GM08714 (cell line): ENCODE data around the gene SNED1.

Source experiments
- H3K4me3 ChIP-seq: fragments of 200-500 bp; sonication (Bioruptor generic); 2 replicates; pipeline ENCODE4 v1.5.1; 2014; ENCODE audit warnings: mild to moderate bottlenecking, low read length, inconsistent platforms
- ZNF274 ChIP-seq: IDR thresholded peaks from 2 replicates; pipeline ENCODE4 v1.6.1; 2012; ENCODE audit warnings: mild to moderate bottlenecking, low read depth, low read length

Gene SNED1

DNA sequence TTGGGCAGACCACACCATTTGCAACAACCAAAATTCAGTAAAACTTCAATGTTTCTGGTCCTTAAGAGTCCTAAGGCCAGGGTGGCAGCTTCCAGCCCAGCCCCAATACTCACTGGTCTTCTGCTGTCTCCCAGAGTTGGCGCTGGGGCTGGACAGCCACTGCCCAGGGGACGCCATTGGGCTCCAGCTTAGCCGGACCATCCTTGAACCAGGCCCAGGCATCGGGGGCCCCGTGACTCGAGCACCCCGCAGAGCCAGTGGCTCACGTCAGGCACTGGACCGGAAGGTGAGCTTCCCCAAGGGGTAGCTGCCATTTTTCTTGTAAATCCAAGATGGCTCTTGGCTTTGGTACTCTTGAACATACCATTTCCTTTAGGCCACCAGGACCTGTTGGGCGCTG is 21.8 kb downstream of the SNED1 start:
- H3K4me3 ChIP-seq = no peak overlapping the region

DNA sequence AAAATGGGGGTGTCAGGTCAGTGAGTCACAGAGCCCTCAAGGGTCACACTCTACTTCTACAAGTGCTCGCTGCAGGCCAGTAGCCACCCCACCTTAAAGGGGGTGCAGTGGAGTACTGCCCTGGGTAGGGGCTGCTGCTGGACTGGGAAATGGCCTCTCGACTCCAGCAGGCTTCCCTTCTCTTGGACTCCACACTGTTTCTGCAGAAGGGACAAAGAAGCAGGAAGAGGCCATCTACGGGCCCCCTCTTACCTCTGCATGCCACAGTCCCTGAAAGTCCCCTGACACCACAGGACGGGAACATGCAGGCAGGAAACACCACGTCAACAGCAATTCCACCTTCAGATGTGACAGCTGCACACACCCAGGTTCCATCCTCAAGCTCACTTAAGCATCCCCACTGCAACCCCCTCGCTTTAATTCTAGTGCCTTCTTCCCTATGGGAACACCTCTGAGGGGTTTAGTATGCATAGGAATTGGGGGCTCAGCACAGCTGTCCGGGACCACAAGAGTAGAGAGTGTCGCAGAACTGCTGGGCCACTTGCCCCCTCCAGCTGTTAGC is 22.3 kb downstream of the SNED1 start:
- H3K4me3 ChIP-seq = no peak overlapping the region
- TF ChIP-seq ZNF274 = no peak

More for the DNA sequence above, 21.8 kb downstream of the SNED1 start:
- no peak for TF ChIP-seq ZNF274

DNA sequence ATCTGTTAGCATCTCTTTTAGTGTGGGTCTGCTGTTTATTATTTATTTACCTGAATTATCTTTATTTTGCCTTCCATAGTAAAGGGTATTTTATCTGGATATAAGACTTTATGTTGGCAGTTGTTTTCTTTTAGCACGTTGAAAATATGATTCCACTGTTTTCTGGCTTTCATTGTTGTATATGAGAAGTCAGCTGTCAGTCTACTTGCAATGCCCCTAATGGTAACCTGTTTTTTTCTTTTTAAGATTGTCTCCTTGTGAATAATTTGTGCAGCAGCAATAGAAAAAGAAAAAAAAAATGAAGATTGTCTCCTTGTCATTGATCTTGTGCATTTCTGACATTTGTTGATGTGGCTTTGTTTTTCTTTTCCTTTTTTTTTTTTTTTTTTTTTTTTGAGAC is 27.2 kb downstream of the SNED1 start:
- no peak for TF ChIP-seq ZNF274
- H3K4me3 ChIP-seq = no peak overlapping the region

DNA sequence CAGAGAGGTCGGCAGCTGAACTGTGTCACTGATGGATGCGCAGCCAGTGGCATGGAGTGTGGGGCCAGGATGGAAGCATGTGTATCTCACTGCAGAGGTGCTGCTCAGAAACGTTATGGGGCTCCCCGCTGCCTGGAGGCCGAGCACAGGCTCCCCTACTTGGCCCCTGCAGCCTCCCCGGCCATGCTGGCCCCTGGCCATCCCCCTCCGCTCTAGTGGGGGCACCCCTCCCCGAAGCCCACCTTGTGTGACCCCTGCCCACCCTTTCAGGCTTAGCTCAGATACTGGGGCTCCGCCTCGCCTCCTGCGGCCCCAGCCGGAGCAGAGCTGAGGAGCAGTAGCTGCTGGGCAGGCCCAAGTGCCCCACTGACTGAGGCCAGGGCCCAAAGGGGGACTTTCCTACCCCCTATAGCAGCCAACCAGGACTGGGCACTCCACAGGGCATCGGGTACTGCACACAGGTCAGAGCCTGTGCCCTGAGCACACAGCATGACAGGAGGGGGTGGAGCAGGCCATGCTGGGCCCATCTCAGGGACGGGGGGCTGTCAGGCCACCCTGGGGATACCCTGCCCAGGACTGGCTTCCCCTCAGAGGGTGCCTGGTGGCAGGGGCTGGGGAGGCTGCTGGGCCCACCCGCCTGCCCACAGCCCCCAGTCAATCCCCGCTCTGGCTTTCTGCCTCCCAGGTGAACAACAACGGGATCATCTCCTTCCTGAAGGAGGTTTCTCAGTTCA is 31.3 kb downstream of the SNED1 start:
- H3K4me3 ChIP-seq = no peak overlapping the region
- TF ChIP-seq ZNF274 = no peak

DNA sequence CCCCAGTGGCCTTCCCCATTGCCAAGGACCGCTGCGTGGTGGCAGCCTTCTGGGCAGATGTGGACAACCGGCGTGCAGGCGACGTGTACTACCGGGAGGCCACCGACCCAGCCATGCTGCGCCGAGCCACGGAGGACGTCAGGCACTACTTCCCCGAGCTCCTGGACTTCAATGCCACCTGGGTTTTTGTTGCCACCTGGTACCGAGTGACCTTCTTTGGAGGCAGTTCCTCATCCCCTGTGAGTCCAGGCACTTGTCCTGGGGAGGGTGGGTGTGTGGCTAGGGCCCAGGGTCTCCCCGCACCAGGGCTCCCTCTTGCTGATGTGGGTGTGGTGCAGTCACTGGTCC is 31.9 kb downstream of the SNED1 start:
- no peak for TF ChIP-seq ZNF274
- no peak overlapping the region for H3K4me3 ChIP-seq

DNA sequence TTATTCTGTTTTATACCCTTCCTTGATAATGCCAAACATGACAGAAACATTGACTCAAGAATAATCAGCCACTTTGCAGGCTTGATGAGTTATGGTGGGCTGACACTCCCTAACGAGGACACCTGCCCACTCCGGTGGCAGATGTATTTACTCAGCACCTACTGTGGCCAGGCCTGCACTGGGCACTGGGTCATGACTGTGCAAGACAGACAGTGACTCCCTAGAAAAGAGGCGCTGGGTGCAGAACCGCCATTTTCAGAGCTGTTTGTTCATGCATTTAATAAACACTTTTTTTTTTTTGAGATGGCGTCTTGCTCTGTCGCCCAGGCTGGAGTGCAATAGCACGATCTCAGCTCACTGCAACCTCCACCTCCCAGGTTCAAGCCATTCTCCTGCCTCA is 32.5 kb downstream of the SNED1 start:
- no peak for TF ChIP-seq ZNF274

DNA sequence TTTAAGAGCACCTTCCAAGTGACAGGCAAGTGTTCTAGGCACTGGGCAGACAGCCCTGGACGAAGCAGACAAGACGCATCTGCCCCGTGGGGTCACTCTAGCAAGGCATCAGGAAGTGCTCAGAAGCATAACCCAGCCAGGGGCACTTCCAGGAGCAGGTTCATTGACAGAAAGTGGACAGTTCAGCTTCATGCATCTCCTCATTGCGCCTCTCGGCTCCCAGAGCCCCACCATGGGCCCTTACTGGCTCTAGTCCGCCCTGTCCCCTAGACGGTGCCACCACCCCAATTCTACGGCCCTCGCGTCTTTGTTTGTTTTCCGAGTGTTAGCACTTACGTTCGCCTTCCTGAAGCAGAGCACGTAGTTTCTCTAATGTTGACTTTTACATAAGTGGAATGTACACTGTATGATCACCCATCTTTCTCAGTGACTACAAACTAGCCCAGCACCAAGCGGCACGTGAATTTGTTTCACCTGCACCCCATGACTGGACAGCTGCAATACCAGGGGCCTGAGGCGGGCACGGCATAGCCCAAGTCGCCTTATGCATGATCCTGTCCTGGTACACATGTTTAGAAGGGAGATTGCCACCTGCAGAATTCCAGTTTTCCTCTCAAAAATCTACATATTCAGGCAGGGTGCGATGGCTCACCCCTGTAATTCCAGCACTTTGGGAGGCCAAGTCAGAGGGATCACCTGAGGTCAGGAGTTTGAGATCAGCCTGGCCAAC is 33.2 kb downstream of the SNED1 start:
- H3K4me3 ChIP-seq = no peak overlapping the region
- no peak for TF ChIP-seq ZNF274

More for the DNA sequence above, 32.5 kb downstream of the SNED1 start:
- H3K4me3 ChIP-seq = no peak overlapping the region

DNA sequence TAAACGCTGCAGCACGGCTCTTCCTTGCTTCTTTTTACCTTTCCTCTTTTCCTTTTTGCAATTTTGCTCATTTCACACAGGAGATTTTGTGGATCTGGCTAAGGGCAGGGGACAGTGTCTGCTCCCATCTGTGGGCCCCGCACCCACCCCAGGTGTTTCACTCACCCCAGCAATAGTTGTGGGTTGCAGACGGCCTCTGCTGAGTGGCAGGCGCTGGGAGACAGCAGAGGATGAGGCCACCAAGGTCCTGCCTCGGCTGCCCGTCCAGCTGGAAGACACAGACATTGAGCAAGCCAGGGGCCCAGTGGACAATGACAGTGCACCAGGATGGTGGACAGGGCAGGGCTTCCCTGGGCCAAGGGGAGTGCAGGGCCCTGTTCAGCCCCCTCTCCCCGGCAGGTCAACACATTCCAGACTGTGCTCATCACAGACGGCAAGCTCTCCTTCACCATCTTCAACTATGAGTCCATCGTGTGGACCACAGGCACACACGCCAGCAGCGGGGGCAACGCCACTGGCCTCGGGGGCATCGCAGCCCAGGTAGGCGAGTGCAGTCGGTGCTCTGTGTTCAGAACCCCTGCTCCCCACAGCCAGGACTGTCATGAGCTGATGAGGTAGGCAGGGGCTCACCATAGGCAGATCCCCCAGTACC is 35.0 kb downstream of the SNED1 start:
- no peak overlapping the region for H3K4me3 ChIP-seq
- no peak for TF ChIP-seq ZNF274

DNA sequence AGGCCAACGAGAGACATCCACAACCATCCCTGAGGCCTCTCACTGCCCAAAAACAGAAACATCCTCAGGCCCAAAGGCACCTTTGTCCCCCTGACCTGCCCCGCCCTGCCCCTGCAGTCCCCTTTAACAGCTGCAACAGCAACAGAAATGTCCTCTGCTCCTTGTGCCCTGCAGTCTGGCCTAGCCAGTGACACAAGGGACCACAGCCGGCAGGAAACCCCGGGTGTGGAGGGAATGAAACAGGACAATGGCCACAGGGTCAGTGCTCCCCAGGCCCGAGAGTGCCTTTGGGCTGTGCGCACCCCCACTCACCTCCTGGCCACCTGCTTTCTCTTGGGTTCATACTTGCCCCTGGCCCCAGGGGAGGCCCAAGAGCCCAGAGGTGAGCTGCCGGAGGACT is 35.6 kb downstream of the SNED1 start:
- no peak for TF ChIP-seq ZNF274
- no peak overlapping the region for H3K4me3 ChIP-seq

DNA sequence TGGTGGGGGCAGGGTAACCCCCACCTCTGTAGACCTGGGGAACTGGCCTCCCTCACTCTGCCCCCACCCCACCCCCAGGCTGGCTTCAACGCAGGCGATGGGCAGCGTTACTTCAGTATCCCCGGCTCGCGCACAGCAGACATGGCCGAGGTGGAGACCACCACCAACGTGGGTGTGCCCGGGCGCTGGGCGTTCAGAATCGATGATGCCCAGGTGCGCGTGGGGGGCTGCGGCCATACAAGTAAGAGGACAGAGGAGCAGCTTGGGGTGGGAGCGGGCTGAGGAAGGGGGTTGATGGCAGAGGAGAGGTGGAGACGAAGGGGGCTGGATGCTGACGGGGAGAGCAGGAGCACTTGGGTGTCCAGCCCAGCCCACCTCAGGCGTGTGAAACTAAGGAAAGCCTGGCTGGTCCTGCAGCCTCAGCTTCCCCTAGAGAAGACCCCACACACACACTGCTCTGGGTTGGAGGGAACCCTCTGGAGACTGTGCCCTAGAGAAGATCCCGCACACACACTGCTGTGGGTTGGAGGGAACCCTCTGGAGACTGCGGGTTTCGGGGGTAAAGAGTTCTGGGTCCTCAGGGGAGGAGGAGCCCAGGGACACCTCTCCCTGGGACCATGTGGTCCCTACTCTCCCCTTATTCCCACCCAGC is 36.2 kb downstream of the SNED1 start:
- no peak for TF ChIP-seq ZNF274
- H3K4me3 ChIP-seq = no peak overlapping the region

DNA sequence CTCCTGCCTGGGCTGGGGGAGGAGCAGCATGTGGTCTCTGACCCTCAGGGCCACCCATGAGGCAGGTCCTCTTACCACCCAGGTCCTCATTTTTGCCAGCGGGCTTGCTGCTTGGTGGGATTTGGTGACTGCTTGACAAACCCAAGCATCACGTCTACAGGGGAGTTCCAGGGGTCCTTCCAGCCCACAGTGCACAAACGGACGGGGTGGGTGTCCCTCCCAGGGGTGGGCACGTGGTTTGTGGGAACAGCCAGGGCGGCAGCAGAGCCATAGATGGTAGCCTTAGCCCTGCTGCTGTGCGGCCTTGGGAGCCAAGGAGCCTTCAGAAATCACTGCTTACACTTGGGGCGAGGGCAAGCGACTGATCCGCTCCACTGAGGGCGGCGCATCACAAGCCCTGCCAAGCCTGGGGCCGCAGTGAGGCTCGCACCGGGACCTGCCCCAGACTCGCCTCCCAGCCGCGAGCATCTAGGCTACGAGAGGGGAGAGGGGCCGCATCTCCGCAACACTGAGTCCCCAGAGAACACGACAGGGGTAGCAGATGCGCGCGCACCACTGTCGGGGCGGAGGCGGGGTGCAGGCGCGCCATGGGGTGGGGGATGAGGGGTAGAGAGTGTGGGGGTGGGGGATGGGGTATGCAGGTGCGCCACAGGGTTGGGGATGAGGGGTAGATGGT is 36.9 kb downstream of the SNED1 start:
- no peak overlapping the region for H3K4me3 ChIP-seq
- TF ChIP-seq ZNF274 = no peak

DNA sequence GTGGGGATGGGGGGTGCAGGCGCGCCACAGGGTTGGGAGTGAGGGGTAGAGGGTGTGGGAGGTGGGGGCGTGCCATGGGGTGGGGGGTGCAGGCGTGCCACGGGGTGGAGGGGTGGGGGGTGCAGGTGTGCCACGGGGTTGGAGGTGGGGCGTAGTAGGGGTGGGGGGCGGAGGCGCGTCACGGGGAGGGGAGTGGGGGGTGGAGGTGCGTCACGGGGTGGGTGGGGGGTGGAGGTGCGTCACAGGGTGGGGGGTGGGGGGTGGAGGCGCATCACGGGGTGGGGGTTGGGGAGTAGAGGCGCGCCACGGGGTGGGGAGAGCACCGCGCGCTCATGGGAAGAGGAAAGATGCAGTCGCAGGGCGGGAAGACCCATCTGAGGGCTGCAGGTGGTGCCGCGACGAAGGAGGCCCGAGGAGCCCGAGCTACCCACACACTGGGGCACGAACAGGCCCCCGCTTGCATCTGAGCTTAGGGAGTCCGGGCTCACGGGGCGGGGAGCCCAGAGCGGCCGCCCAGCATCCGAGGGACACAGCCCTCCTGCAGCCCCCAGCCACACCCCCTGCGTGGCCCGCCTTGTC is 37.5 kb downstream of the SNED1 start:
- no peak overlapping the region; the same call in 1 of the 2 replicates for H3K4me3 ChIP-seq
- no peak for TF ChIP-seq ZNF274

DNA sequence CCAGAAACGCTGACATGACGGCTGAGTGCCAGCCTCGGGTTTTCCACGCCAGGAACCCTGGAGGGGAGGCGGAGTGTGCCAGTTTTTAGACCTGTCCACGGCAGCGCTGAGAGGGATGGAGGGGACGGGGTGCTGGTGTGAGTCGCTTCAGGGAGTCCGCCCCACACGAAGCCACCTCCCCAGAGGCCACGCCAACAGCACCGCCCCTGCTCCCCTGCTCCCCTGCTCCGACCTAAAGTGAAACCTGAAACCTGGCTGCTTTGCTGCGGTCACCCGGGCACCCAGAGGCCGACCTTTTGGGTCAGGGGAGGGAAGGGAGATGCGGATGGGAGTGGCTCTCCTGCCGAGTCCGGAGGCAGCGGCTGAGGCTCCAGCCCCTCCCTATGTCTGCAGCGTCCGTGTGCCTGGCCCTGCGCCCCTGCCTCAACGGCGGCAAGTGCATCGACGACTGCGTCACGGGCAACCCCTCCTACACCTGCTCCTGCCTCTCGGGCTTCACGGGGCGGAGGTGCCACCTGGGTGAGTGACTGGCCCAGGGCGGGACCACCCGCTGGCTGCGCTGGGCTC is 38.1 kb downstream of the SNED1 start:
- TF ChIP-seq ZNF274 = no peak
- H3K4me3 ChIP-seq = peak overlapping the region; percentile 5; the same call in 1 of the 2 replicates

DNA sequence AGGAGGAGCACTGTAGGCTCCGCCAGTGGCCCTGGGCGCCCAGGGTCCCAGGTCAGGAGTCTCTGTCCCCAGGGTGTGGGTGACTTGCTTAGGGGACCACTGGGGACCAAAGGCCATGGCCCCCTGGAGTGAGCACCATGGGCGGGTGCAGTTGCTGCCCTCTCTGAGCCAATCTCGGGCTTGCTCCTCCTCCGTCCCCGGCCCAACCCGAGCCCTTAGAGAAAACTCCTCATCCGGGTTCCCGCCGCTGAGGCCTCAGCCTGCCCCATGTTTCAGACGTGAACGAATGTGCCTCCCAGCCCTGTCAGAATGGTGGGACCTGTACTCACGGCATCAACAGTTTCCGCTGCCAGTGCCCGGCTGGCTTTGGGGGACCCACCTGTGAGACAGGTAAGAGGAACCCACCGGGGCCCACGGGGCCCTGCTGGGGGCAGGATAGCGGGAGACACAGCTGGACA is 38.6 kb downstream of the SNED1 start:
- no peak overlapping the region; the same call in 1 of the 2 replicates for H3K4me3 ChIP-seq
- TF ChIP-seq ZNF274 = no peak
